ENCODE measurements around the gene MBNL1. TPM values are rescaled to one million over a fixed set of nuclear protein-coding genes. Genes with fewer than 3 reads are reported as not detected.
A peak's percentile ranks its signal among the peaks of the same experiment; 100 is the strongest.

MBNL1 gene
- polyA plus RNA-seq, 1 donor from 2014 or later = 200 TPM

GRCh38 chr3:152291238-152291637, 22.5 kb downstream of the MBNL1 start:
- no peaks in the 10 kb centered on the region for H3K27me3 Mint-ChIP-seq

DNA sequence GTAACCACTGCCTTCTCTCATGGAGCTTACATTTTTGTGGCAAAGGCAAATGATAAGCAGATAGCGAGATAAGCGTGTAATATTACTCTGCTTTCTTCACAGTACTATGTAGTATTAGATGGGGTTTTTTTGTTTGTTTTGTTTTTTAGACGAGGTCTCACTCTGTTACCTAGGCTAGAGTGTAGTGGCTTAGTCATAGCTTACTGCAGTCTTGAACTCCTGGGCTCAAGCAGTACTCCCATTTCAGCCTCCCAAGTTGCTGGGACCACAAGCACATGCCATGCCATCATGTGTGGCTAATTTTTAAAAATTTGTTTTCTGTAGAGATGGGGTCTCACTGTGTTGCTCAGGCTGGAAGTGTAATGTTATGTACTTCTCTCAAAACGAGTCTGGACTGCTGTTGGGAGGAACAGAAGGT, 22.9 kb downstream of the MBNL1 start:
- Mint-ChIP-seq H3K36me3 (no peaks in the 10 kb centered on the region), H3K4me3 (peak overlapping the region; percentile 34 to 84 (median 44)), H3K27me3 (no peaks in the 10 kb centered on the region), H3K27ac (peak overlapping the region; percentile 7 to 66 (median 61)), H3K9me3 (no peaks in the 10 kb centered on the region), H3K4me1 (peaks cover 58 to 70% (median 61%) of the 10 kb centered on the region in 3 donors)

More at GRCh38 chr3:152291238-152291637, 22.5 kb downstream of the MBNL1 start:
- H3K9me3 Mint-ChIP-seq = no peaks in the 10 kb centered on the region
- H3K4me3 Mint-ChIP-seq = peak overlapping the region in 3 of 4 donors; percentile 34 to 84 (median 40)
- H3K4me1 Mint-ChIP-seq = peaks cover 55 to 68% (median 57%) of the 10 kb centered on the region in 3 donors
- peak overlapping the region; percentile 7 to 66 (median 61) for H3K27ac Mint-ChIP-seq
- no peaks in the 10 kb centered on the region for H3K36me3 Mint-ChIP-seq

GRCh38 chr3:152292366-152292765, 23.6 kb downstream of the MBNL1 start:
- peaks cover 2% of the 10 kb centered on the region for H3K36me3 Mint-ChIP-seq
- peak overlapping the region in 1 of 4 donors; percentile 40 for H3K4me3 Mint-ChIP-seq
- no peaks in the 10 kb centered on the region for H3K27me3 Mint-ChIP-seq
- H3K27ac Mint-ChIP-seq = peak overlapping the region in 2 of 3 donors; percentile 54 to 66
- no peaks in the 10 kb centered on the region for H3K9me3 Mint-ChIP-seq
- H3K4me1 Mint-ChIP-seq = peaks cover 58 to 72% (median 65%) of the 10 kb centered on the region in 3 donors

- Mint-ChIP-seq H3K36me3 (peaks cover 6% of the 10 kb centered on the region), H3K27ac (peak overlapping the region in 2 of 3 donors; percentile 6 to 85), H3K9me3 (no peaks in the 10 kb centered on the region), H3K4me1 (peaks cover 56 to 71% (median 61%) of the 10 kb centered on the region in 3 donors), H3K27me3 (no peaks in the 10 kb centered on the region), H3K4me3 (peak overlapping the region in 1 of 4 donors; percentile 38)
These were observed 24.7 kb downstream of the MBNL1 start for GRCh38 chr3:152293347-152294006.

GRCh38 chr3:152295344-152295743, 26.6 kb downstream of the MBNL1 start:
- Mint-ChIP-seq H3K4me3 (peak overlapping the region in 3 of 4 donors; percentile 2 to 47 (median 4)), H3K27me3 (no peaks in the 10 kb centered on the region), H3K9me3 (no peaks in the 10 kb centered on the region), H3K27ac (peak overlapping the region; percentile 5 to 75 (median 48)), H3K4me1 (peaks cover 64 to 76% (median 67%) of the 10 kb centered on the region in 3 donors), H3K36me3 (peaks cover 6% of the 10 kb centered on the region)

- H3K9me3 Mint-ChIP-seq = no peaks in the 10 kb centered on the region
- H3K4me1 Mint-ChIP-seq = peaks cover 63 to 77% (median 64%) of the 10 kb centered on the region in 3 donors
- H3K27me3 Mint-ChIP-seq = no peaks in the 10 kb centered on the region
- H3K36me3 Mint-ChIP-seq = peaks cover 10% of the 10 kb centered on the region
- H3K27ac Mint-ChIP-seq = peak overlapping the region; percentile 5 to 75 (median 48)
- H3K4me3 Mint-ChIP-seq = peak overlapping the region in 3 of 4 donors; percentile 2 to 56 (median 47)
These were observed 27.1 kb downstream of the MBNL1 start for GRCh38 chr3:152295806-152296205.

GRCh38 chr3:152296382-152296781, 27.7 kb downstream of the MBNL1 start:
- H3K4me3 Mint-ChIP-seq = peak overlapping the region in 3 of 4 donors; percentile 2 to 56 (median 47)
- H3K36me3 Mint-ChIP-seq = peaks cover 13% of the 10 kb centered on the region
- no peaks in the 10 kb centered on the region for H3K9me3 Mint-ChIP-seq
- peaks cover 57 to 76% (median 65%) of the 10 kb centered on the region in 3 donors for H3K4me1 Mint-ChIP-seq
- peak overlapping the region; percentile 5 to 75 (median 27) for H3K27ac Mint-ChIP-seq
- no peaks in the 10 kb centered on the region for H3K27me3 Mint-ChIP-seq

DNA sequence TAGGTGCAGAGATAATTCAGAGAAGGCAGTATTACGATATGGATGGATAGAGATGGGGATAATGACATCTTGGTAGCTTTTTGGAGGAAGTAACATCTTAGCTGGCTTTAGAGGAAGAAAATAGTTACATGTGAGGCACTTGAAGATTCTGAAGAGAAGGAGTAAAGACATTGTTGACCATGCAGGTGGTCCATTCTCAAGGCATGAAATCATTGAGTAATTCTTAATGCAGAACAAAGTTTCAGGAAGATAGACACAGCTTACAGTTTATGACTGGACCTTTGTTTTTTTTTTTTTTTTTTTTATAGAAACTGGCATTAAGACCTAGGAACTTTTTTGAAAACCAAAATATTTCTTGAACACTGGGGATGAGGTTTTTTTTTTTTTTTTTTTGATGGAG, 28.2 kb downstream of the MBNL1 start:
- H3K27me3 Mint-ChIP-seq = no peaks in the 10 kb centered on the region
- peaks cover 13% of the 10 kb centered on the region for H3K36me3 Mint-ChIP-seq
- H3K9me3 Mint-ChIP-seq = no peaks in the 10 kb centered on the region
- peaks cover 51 to 76% (median 64%) of the 10 kb centered on the region in 3 donors for H3K4me1 Mint-ChIP-seq
- peak overlapping the region; percentile 4 to 50 (median 5) for H3K27ac Mint-ChIP-seq
- peak overlapping the region in 3 of 4 donors; percentile 2 to 39 (median 19) for H3K4me3 Mint-ChIP-seq

GRCh38 chr3:152298393-152299248, 29.9 kb downstream of the MBNL1 start:
- H3K4me1 Mint-ChIP-seq = peaks cover 54 to 76% (median 65%) of the 10 kb centered on the region in 3 donors
- peak overlapping the region; percentile 46 to 87 (median 72) for H3K4me3 Mint-ChIP-seq
- H3K27me3 Mint-ChIP-seq = no peaks in the 10 kb centered on the region
- no peaks in the 10 kb centered on the region for H3K9me3 Mint-ChIP-seq
- peak overlapping the region; percentile 27 to 92 (median 83) for H3K27ac Mint-ChIP-seq
- H3K36me3 Mint-ChIP-seq = peaks cover 13% of the 10 kb centered on the region

- Mint-ChIP-seq H3K36me3 (peaks cover 13% of the 10 kb centered on the region), H3K4me3 (peak overlapping the region; percentile 46 to 87 (median 72)), H3K27ac (peak overlapping the region; percentile 27 to 92 (median 83)), H3K4me1 (peaks cover 60 to 78% (median 69%) of the 10 kb centered on the region in 3 donors), H3K27me3 (no peaks in the 10 kb centered on the region), H3K9me3 (no peaks in the 10 kb centered on the region)
These were observed 30.7 kb downstream of the MBNL1 start for GRCh38 chr3:152299249-152299976.

GRCh38 chr3:152300029-152300731, 31.5 kb downstream of the MBNL1 start:
- H3K36me3 Mint-ChIP-seq = peaks cover 13% of the 10 kb centered on the region
- peaks cover 66 to 79% (median 70%) of the 10 kb centered on the region in 3 donors for H3K4me1 Mint-ChIP-seq
- H3K27ac Mint-ChIP-seq = peak overlapping the region in 2 of 3 donors; percentile 74 to 83
- peak overlapping the region in 3 of 4 donors; percentile 46 to 77 (median 61) for H3K4me3 Mint-ChIP-seq
- no peaks in the 10 kb centered on the region for H3K27me3 Mint-ChIP-seq
- H3K9me3 Mint-ChIP-seq = no peaks in the 10 kb centered on the region

DNA sequence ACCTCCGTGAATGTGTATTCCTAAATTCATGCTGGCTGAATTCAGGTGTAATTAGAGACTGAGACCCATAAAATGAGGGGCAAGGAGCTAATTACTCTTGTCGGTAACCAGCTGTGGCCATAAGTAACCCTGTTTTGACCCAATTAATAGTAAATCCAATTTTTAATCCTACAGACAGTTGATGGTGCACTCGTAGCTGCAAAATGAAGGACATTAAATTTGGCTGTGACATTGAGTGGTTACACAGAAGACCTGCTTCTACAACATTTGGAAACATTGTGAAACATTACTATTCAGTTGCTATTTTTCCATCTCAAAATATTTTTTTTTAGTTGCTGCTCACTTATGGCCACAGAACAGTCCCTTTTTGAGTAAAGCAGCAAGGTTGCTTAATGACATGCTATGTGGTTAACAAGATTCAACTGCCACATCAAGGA, 33.0 kb downstream of the MBNL1 start:
- Mint-ChIP-seq H3K4me1 (peaks cover 66 to 75% (median 67%) of the 10 kb centered on the region in 3 donors), H3K27ac (peak overlapping the region in 2 of 3 donors; percentile 63 to 74), H3K27me3 (no peaks in the 10 kb centered on the region), H3K4me3 (peak overlapping the region in 2 of 4 donors; percentile 57 to 77), H3K36me3 (peaks cover 16% of the 10 kb centered on the region), H3K9me3 (no peaks in the 10 kb centered on the region)

GRCh38 chr3:152302521-152303021, 33.8 kb downstream of the MBNL1 start:
- H3K27ac Mint-ChIP-seq = peak overlapping the region; percentile 71 to 96 (median 73)
- H3K4me3 Mint-ChIP-seq = peak overlapping the region in 3 of 4 donors; percentile 59 to 86 (median 77)
- no peaks in the 10 kb centered on the region for H3K27me3 Mint-ChIP-seq
- H3K4me1 Mint-ChIP-seq = peaks cover 64 to 73% (median 66%) of the 10 kb centered on the region in 3 donors
- peaks cover 14% of the 10 kb centered on the region for H3K36me3 Mint-ChIP-seq
- no peaks in the 10 kb centered on the region for H3K9me3 Mint-ChIP-seq
